ENCODE measurements around the gene APOBR. TPM values are rescaled to one million over a fixed set of nuclear protein-coding genes. Genes with fewer than 3 reads are reported as not detected.

Gene APOBR
- total and polyA plus RNA-seq, 9 of the 15 experiments (the other 6 are each of a cell fraction or from before 2014, with no cell fraction given): 0.08 to 6.1 (median 2.8) TPM; not detected in 1

DNA sequence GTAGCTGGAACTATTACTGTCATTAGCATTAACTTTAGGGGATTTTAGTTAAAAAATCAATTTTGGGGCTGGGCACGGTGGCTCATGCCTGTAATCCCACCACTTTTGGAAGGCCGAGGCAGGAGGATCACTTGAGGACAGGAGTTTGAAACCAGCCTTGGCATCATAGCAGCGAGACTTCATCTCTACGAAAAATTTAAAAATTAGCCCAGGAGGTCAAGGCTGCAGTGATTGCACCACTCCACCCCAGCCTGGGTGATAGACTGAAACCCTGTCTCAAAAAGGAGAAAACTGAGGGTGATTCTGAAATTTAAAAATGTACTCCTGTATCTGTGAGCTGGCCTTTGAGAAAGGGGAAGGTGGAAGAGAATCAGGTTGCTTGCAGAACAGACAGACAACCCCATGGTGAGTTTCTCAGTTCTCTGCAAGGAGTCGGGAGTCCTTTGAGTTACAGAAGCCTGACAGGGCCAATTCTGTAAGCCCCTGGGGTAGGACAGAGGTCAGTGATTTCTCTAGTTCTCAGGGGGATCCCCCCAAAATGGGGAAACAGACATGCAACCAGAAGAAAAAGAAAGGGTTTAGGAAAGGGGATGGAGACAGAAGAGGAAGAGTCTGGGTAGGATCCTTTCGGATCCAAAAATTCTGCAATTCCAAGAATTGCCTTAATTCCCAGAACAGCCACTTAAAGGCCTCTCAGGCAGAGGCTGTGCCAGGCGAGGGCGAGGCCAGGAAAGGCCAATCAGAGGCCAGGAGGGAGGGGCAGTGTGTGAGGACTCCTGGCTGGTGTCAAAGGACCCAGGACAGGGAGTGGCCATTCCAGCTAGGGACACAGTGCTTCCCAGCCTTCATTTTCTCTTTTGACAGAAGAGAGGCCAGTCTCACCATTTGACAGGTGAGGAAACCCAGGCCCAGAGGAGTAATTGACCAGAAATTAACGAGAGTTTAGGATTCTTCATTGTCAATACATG, 37.6 kb downstream of the APOBR start (continued):
- TF ChIP-seq ZNF407 (IDR thresholded peaks at IDR 0.05; ENCODE audit: low read depth): peak; percentile 83
- no peak for TF ChIP-seq RCOR1 (IDR thresholded peaks at IDR 0.05; ENCODE audit: borderline replicate concordance in 1 of 2, low read depth in 2 of 2, low read length in 2 of 2)
